Fibroblast of pulmonary artery (primary cell): ENCODE data around the gene VPS16.
"Not testable (repeated sequence)": the region's sequence is repeated elsewhere in the genome, so short reads cannot be mapped to it uniquely, and the experiment has no call there.

Experiments
- DNase-seq: peaks from one replicate; pipeline ENCODE4 v3.0.0-alpha.2; 2010; ENCODE audit warnings: low read depth
- H3K4me3 ChIP-seq: replicated peaks from 2 replicates; pipeline ENCODE4 v1.5.1; 2011; ENCODE audit warnings: low read depth, mild to moderate bottlenecking, control low read depth, low read length, moderate library complexity
- TF ChIP-seq, protein P1 (sequence below): IDR thresholded peaks from 2 replicates; pipeline ENCODE4 v1.5.1; 2011; ENCODE audit warnings: mild to moderate bottlenecking, control low read depth, low read length, inconsistent platforms; ENCODE audit errors: missing control alignments

Gene VPS16

DNA sequence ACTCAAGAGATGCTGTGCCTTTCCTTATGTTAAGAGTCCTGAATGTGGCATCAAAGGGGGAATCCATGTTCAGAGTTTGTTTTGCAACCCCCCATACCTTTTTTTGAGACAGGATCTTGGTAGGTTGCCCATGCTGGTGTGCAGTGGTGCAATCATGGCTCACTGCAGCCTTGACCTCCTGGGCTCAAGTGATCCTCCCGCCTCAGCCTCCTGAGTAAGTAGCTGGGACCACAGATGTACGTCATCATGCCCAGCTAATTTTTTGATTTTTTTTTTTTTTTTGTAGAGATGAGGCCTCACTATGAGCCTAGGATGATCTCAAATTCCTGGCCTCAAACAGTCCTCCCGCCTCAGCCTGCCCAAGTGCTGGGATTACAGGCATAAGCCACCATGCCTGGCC lies 49.3 kb downstream of the VPS16 start:
- H3K4me3 ChIP-seq, result no peak overlapping the region
- DNase-seq, result no peak
- TF ChIP-seq, protein P1, sequence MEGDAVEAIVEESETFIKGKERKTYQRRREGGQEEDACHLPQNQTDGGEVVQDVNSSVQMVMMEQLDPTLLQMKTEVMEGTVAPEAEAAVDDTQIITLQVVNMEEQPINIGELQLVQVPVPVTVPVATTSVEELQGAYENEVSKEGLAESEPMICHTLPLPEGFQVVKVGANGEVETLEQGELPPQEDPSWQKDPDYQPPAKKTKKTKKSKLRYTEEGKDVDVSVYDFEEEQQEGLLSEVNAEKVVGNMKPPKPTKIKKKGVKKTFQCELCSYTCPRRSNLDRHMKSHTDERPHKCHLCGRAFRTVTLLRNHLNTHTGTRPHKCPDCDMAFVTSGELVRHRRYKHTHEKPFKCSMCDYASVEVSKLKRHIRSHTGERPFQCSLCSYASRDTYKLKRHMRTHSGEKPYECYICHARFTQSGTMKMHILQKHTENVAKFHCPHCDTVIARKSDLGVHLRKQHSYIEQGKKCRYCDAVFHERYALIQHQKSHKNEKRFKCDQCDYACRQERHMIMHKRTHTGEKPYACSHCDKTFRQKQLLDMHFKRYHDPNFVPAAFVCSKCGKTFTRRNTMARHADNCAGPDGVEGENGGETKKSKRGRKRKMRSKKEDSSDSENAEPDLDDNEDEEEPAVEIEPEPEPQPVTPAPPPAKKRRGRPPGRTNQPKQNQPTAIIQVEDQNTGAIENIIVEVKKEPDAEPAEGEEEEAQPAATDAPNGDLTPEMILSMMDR, result no peak

DNA sequence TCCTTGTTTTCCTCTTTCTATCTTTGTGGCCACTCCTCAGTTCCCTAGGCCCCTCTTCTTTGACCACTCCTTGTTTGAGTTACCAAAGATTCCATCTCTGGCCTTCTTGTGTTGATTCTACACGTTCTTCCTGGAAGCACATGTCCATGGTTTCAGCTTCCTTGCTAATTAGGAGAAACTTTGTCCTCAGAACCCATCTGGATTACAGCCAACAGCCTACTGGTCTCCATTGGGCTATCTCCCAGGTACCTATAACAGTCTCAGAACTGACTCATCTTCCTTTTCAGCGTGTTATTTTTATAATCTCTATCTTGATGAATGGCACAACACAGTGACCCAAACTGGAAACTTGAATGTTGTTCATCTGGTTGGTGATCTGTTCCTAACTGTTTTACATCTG lies 50.2 kb downstream of the VPS16 start:
- DNase-seq, result no peak
- H3K4me3 ChIP-seq, result no peak overlapping the region
- TF ChIP-seq, protein P1, result no peak

DNA sequence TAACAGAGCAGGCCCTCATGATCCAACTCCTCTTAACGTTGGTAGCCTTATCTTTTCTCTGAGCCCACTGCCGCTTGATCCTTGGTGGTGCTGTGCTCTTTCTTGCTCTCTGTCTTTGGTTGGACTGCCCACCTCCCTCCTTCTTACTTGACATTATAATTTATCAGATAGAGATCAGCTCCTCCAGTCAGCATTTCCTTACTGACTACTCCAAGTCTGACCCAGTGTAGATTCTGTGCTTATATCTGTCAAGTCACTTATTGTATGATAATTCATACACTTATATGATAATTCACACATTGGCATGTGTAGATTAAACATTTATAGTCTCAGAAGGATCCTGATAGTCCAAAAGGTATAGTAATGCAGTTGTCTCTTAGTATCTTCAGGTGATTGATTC lies 50.8 kb downstream of the VPS16 start:
- DNase-seq, result no peak
- TF ChIP-seq, protein P1, result no peak
- H3K4me3 ChIP-seq, result no peak overlapping the region

DNA sequence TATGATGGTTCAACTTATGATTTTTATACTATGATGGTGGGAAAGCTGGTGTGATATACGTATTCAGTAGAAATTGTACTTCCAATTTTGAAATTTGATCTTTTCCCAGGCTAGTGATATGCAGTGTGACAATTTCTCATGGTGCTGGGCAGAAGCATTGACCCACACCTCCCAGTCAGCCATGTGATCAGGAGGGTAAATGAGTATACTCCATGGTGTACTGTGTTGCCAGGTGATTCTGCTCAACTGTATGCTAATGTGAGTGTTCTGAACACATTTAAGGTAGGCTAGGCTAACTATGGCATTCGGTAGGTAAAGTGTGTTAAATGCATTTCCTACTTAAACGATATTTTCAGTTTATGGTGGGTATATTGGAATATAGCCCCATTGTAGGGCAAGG lies 51.8 kb downstream of the VPS16 start:
- TF ChIP-seq, protein P1, result no peak
- no peak overlapping the region for H3K4me3 ChIP-seq
- DNase-seq, result no peak

DNA sequence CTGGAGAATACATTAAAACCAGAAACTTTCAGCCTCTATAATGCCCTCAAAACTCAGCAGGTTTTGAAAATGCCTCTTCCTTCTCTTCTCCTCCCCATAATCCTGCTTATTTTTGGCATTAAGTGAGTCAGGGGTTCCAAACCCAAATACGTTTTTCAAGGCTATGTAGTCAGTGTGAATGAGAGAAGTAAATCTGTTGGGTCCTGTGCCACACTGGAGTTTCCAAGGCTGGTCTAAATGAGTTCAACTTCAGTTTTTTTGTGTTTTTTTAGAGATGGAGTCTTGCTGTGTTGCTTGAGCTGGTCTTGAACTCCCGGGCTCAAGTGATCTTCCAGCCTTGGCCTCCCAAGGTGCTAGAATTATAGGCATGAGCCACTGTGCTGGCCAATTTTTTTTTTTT lies 53.7 kb downstream of the VPS16 start:
- H3K4me3 ChIP-seq, result no peak overlapping the region
- no peak for DNase-seq
- TF ChIP-seq, protein P1, result no peak

DNA sequence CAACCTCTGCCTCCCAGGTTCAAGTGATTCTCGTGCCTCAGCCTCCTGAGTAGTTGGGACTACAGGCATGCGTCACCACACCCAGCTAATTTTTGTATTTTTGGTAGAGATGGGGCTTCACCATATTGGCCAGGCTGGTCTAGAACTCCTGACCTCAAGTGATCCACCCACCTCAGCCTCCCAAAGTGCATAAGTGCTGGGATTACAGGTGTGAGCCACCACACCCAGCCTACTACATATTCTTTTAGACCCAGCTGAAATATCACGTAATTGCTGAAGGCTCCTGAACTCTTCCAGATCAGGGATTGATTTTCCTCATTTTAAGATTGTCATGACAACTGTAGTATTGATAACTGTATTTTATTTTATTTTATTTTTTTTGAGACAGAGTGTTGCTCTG lies 54.6 kb downstream of the VPS16 start:
- not testable (repeated sequence) for DNase-seq, H3K4me3 ChIP-seq

DNA sequence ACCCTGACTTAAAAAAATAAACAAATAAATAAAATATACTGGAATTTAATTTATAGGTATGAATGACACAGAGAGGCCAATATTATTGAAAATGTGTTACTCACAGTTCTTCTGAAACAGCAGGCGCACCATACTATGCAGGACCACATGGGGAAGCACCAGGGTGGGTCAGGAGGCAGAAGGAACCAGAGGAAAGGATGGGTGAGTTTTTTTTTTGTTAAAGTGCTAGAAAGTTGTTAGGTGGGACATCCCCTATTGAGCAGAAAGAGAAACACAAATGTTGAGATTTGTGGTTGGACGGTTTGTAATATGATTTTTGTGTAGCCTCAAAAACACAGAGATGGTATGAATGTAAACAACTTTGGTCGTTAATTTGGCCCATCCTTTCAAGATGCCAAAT lies 58.7 kb downstream of the VPS16 start:
- TF ChIP-seq, protein P1, result no peak
- no peak for DNase-seq
- no peak overlapping the region for H3K4me3 ChIP-seq
